Measurements from ENCODE around the gene CREBBP.

GRCh38 chr16:3830625-3831254 lies 49.8 kb downstream of the CREBBP start:
- TF ChIP-seq EP300 (IDR thresholded peaks at IDR 0.05; ENCODE audit: borderline replicate concordance) (no peak), REST (IDR thresholded peaks at IDR 0.05; ENCODE audit: low read depth) (no peak), NFIC (IDR thresholded peaks at IDR 0.05) (no peak), MAX (IDR thresholded peaks at IDR 0.05) (no peak), CREB1 (IDR thresholded peaks at IDR 0.05; ENCODE audit: low read depth) (no peak), TAF1 (IDR thresholded peaks at IDR 0.05; ENCODE audit: low read depth) (no peak), USF1 (IDR thresholded peaks at IDR 0.05) (no peak), CEBPB (IDR thresholded peaks at IDR 0.05) (no peak), EGR1 (IDR thresholded peaks at IDR 0.05) (no peak), ZBTB7A (IDR thresholded peaks at IDR 0.05; ENCODE audit: low read depth) (no peak), RAD21 (IDR thresholded peaks at IDR 0.05; ENCODE audit: low read depth) (no peak), TCF12 (IDR thresholded peaks at IDR 0.05; ENCODE audit: low read depth) (no peak), TEAD4 (IDR thresholded peaks at IDR 0.05) (no peak), FOXM1 (IDR thresholded peaks at IDR 0.05; ENCODE audit: borderline replicate concordance, low read depth) (no peak)

All from Ishikawa (cell line).